Left lung (tissue), 10 donors: ENCODE results near the gene FHIT. TPM values are rescaled to one million over a fixed set of nuclear protein-coding genes. Genes with fewer than 3 reads are reported as not detected.

Experiments
- ATAC-seq: fragments of 200-7000 bp; cut with Tn5 transposase; one replicate; pipeline ENCODE4 v1.9.1; 2020; ENCODE audit warnings: moderate library complexity
- DNase-seq, 4 donors: peaks; one replicate each; pipeline ENCODE4 v3.0.0-alpha.2; 2013 to 2020
- H3K27ac ChIP-seq, 2 donors: fragments of 200-600 bp; sonication (generic) in 1 of 2; one replicate each; pipeline versions ENCODE4 v1.5.0 to v1.8.0; 2020 to 2021
- H3K27me3 ChIP-seq, 2 donors: fragments of 200-600 bp; sonication (generic) in 1 of 2; one replicate each; pipeline versions ENCODE4 v1.5.0 to v1.8.0; 2020 to 2021
- H3K36me3 ChIP-seq, 2 donors: fragments of 200-600 bp; sonication (generic) in 1 of 2; one replicate each; pipeline versions ENCODE4 v1.5.0 to v1.8.0; 2020 to 2021
- H3K4me1 ChIP-seq, 2 donors: fragments of 200-600 bp; one replicate each; pipeline ENCODE4 v1.8.0; 2021
- H3K4me3 ChIP-seq, 2 donors: fragments of 200-600 bp; sonication (generic) in 1 of 2; one replicate each; pipeline versions ENCODE4 v1.5.0 to v1.8.0; 2020 to 2021; ENCODE audit warnings: mild to moderate bottlenecking in 1 of 2
- H3K9me3 ChIP-seq, 2 donors: fragments of 200-600 bp; sonication (generic) in 1 of 2; one replicate each; pipeline versions ENCODE4 v1.5.0 to v1.8.0; 2020 to 2021
- CTCF ChIP-seq, 2 donors: fragments of 200-600 bp; sonication (generic) in 1 of 2; IDR thresholded peaks; one replicate each; pipeline versions ENCODE4 v1.5.0 to v1.8.0; 2021; ENCODE audit warnings: antibody characterized with exemption in 2 of 2
- intact Hi-C, 2 donors: fragments of 100-400 bp; cut with DNase I; formaldehyde crosslinking; loops; one replicate each; pipeline versions ENCODE4 v1.11.2 to v1.14.2; 2022
- polyA plus RNA-seq, 6 donors: library from polyadenylated mRNA; unstranded; fragments of 120-200 nt; gene quantifications; one replicate each; pipeline ENCODE4 v1.2.1, GENCODE V29; 2013; ENCODE audit not compliant: insufficient read length in 6 of 6
- total RNA-seq, 2 donors: library from RNA; stranded (reverse); fragmentation: NEBNext Ultra II Directional; extraction: Animal tissue kit (Norgen Biotek cat#: 25700); gene quantifications; one replicate each; pipeline ENCODE4 v1.2.1, GENCODE V29; 2021
- donor health status: DM: no; HTN: yes; CAD: no.
- donor health status: DM: no; HTN: no; CAD: no.

Gene FHIT
- total and polyA plus RNA-seq, 8 donors: 8.5 to 16.3 (median 9.7) TPM

DNA sequence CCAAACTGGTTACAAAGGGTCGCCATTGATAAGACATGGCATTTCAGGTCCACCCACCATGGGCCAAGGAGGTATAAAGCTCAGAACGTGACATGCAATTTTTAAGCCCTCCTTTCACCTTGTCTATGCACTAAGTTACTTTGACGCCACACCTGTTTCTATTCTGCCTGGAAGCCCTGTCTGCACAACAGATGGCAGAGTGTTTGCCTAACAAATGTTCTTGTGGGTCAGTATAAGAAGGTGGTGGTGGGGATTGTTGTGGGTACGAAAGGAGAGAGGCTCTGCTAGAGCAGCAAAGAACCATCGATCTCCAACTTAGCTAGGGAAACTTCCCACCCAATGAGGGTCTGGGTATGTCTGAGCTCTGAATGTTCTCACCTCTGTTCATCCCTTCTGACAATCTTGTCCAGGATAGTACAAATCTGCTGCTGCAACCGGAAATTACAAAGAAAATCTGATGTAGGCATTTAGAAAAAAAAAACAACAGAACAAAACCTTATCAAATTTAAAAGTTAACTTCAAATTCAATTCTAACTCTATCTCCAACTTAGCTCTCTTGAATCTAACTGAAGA, 1256.4 kb downstream of the FHIT start:
- no peaks in the 10 kb centered on the region for H3K36me3 ChIP-seq
- H3K9me3 ChIP-seq: no peaks in the 10 kb centered on the region
- intact Hi-C loops: no loop called here
- no peak for TF ChIP-seq CTCF (IDR thresholded peaks at IDR 0.05)
- ATAC-seq (no peak), DNase-seq (no peak)
- no peak overlapping the region for H3K27ac ChIP-seq
- H3K4me3 ChIP-seq: no peak overlapping the region
- H3K4me1 ChIP-seq: no peaks in the 10 kb centered on the region
- no peaks in the 10 kb centered on the region for H3K27me3 ChIP-seq

GRCh38 chr3:59992578-59992977, 1258.7 kb downstream of the FHIT start:
- no peak for TF ChIP-seq CTCF (IDR thresholded peaks at IDR 0.05)
- Histone ChIP-seq H3K4me3 (no peak overlapping the region), H3K27me3 (no peaks in the 10 kb centered on the region), H3K27ac (no peak overlapping the region), H3K9me3 (no peaks in the 10 kb centered on the region), H3K4me1 (no peaks in the 10 kb centered on the region), H3K36me3 (no peaks in the 10 kb centered on the region)
- intact Hi-C loops: no loop called here
- no peak for DNase-seq
- no peak for ATAC-seq

DNA sequence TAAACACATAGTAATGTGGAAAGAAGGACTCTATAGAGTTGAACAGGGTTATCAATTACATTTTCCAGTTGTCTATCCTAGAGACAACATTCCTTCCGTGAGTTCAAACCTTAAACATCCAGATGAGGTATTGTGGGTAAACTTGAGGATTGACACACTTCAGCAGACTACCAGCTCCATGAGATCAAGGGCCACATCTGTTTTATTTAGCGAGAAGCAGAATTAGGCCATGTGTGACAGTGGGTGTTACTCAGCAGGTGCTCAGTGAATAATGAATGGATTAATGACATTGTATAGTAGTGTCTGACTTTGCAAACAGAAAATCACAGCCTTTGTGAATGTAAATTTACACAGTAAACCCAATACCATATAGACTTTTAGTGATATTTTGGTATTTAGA, 1260.3 kb downstream of the FHIT start:
- intact Hi-C loops: no loop called here
- ATAC-seq: no peak
- H3K27me3 ChIP-seq: no peaks in the 10 kb centered on the region
- no peaks in the 10 kb centered on the region for H3K4me1 ChIP-seq
- H3K36me3 ChIP-seq: no peaks in the 10 kb centered on the region
- H3K4me3 ChIP-seq: no peak overlapping the region
- no peak for DNase-seq
- H3K27ac ChIP-seq: no peak overlapping the region
- H3K9me3 ChIP-seq: no peaks in the 10 kb centered on the region
- TF ChIP-seq CTCF (IDR thresholded peaks at IDR 0.05): no peak

GRCh38 chr3:59982510-59982909, 1268.7 kb downstream of the FHIT start:
- ATAC-seq (no peak), DNase-seq (no peak)
- H3K9me3 ChIP-seq: no peaks in the 10 kb centered on the region
- H3K36me3 ChIP-seq: no peaks in the 10 kb centered on the region
- H3K27ac ChIP-seq: no peak overlapping the region
- intact Hi-C loops: no loop called here
- no peaks in the 10 kb centered on the region for H3K27me3 ChIP-seq
- H3K4me1 ChIP-seq: no peaks in the 10 kb centered on the region
- no peak for TF ChIP-seq CTCF (IDR thresholded peaks at IDR 0.05)
- no peak overlapping the region for H3K4me3 ChIP-seq

DNA sequence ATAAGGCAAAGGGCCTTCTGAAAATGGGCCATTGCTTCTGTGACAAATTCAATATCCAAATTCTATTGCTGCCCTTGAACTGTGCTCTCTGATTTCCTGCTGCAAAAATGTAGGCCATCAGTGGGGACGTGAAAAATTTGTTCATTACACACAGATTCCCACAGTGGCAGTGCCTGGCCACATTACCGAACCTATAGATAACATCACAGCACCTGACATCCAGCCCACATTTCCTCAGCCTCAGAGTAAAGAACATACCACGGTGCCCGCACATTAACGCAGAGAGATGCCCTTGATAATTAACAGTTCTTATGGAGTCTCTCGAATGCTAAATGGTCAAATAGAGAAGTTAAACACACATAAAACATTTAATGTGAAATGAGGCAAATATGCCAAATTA, 1269.9 kb downstream of the FHIT start:
- Histone ChIP-seq H3K27me3 (no peaks in the 10 kb centered on the region), H3K9me3 (no peaks in the 10 kb centered on the region), H3K4me3 (no peak overlapping the region), H3K27ac (no peak overlapping the region), H3K4me1 (no peaks in the 10 kb centered on the region), H3K36me3 (no peaks in the 10 kb centered on the region)
- DNase-seq (no peak), ATAC-seq (no peak)
- TF ChIP-seq CTCF (IDR thresholded peaks at IDR 0.05): no peak
- intact Hi-C loops: no loop called here
